Nucleus accumbens (tissue), 56 donors: ENCODE data around the gene SLC9A6.
A peak's percentile ranks its signal among the peaks of the same experiment; 100 is the strongest.

Source experiments
- DNase-seq, 56 donors: peaks; one replicate each; lab custom pipeline; 2025; lab: John Stamatoyannopoulos, UW

Gene SLC9A6

DNA sequence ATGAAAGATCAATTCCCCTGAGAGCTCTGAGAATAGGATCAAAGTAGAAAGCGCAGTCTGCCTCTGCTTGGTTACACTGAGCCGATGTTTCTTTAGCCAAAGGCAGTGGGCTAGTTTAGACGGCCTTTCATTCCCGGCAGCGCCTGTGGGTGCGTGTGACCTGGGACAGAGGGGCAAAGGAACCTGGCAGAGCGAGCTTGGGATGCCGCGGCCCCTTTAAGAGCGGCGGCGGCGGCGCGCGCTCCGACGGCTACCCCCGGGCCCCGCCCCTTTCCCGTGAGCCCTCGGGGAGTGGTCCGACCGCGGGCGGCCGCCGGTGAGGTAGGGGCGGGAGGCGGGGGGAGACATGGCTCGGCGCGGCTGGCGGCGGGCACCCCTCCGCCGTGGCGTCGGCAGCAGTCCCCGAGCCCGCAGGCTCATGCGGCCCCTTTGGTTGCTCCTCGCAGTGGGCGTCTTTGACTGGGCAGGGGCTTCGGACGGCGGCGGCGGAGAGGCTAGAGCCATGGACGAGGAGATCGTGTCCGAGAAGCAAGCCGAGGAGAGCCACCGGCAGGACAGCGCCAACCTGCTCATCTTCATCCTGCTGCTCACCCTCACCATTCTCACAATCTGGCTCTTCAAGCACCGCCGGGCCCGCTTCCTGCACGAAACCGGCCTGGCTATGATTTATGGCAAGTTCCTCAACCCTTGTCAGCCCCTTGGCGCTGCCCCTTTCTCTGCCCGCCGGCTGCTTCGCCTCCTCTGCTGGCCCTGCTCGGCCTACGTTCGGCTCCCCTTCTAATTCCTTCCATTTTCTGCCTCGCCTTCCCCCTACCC lies at the start of gene SLC9A6:
Gene SLC9A6 (plus strand): TSS at position 279 of the 816 bp plus-strand sequence. CDS start 224 bp downstream, at position 503.
- peak in 54 of 56 donors; percentile 5 to 81 (median 52) for DNase-seq

DNA sequence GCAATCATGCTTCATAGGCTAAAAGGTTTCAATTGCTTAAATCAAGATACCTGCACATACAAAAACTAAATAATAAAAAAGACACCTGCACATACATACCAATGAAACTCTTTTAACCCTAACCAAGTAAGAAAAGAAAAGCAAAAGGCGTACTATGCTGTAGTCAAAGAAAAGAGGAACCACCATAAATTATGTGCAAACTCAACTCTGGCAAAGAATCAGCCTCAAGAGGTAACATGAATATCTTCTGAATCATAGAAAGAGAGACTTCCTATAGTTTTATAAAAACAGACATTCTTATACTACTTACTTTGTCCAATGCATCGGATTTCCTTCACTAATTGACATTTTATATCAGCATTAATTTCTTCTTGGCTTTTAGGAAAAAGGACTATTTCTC lies 40.7 kb upstream of the SLC9A6 start:
- no peak for DNase-seq

DNA sequence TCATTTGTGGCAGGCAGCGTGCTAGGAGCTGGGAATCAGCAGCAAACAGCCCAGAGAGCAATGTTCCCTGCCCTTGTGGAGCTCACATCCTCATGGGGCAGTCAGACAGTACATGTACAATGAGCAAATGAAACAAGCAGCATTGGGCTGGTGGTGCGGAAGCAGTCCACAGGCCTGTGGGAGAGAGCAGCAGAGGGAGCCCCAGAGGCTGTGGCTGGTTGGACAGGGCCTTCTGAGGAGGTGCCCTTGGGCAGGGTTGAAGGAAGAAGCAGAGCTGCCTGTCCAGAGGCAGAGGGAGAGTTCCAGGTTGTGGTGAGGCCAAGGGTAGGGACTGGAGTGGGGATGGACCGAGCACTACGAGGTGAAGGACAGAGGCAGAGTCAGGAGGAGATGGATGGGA lies 33.9 kb upstream of the SLC9A6 start:
- DNase-seq, result no peak

DNA sequence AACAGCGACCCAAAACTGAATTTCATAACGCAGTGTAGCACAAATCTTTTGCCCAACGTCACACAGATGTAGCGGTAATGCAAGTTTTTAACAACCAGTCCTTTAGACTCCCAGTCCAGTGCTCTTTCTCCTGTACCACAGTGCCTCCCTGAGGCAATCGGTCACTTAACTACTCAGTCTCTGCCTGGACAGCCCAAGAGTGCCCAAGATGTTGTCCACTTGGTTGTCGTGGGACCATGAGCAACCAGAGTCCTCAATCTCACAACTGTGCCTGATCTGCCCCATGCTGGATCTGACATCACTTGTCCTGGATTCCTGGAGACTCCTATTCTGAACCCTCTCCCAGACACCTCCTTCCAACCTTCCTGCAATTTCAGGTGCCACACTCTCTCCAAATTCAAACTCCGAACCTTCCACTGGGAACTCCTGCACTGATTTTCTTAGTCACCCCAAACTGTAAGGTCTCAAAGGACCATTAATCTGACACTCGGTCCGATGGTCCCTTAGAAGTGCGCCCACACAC lies 12.1 kb upstream of the SLC9A6 start:
- DNase-seq, result peak in 19 of 56 donors; percentile 1 to 41 (median 12)

DNA sequence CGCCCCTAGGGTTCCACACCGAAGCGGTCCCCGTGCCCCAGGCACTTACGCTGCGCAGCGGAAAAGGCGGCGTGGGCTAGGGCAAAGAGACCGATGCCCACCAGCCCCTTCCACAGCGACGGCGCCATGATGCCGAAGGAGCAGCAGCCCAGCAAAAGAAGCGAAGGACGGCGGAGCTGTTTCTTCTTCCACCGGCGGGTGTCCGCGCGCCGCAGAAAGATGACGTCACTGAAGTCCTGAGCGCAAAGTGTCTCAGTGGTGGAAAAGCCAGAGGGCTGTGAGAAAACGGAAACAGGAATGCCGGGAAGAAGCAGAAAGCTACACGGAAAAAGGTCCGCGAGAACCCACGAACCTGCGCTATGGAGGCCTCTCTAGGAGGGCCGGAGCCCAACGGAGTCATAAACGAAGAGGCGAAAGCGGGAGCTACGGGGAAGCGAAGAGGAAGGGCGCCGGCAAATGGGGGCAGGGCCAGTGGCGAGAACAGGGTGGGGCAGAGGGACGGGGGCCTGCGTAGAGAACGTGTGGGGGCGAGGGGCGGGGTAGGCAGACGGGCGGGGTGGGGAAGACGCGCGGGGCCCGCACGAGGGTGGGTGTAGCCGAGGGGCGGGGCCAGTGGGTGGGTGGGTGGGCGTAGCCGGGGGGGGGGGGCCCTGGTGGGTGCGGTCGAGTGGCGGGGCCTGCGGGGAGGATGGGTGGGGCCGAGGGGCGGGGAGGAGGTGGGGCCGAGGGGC lies 11.5 kb upstream of the SLC9A6 start, which contains the start of gene MMGT1:
Gene MMGT1 (minus strand): TSS at position 441 of the 731 bp plus-strand sequence. CDS start 313 bp downstream, at position 128.
- peak in 55 of 56 donors; percentile 22 to 91 (median 82) for DNase-seq

DNA sequence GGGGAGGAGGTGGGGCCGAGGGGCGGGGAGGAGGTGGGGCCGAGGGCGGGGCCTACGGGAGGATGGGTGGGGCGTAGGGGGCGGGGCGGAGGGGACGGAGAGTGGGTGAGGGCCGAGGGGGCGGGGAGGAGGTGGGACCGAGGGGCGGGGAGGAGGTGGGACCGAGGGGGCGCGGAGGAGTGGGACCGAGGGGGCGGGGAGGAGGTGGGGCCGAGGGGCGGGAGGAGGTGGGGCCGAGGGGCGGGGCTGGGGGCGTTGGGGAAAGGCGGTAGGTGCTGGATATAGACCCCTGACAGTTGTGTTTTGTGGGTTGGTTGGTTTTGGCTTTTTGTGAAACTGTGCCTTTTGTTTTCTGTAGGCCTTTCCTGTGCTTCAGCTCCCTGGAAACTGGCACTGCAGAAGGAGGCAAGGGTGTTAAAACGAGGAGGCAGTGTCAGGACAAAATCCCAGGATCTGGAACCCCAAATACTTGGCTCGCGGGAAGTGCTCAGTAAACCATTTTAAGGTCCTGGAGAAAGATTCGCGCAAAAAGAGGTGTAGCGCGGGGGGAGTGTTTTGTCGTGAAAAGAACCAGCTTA lies 10.9 kb upstream of the SLC9A6 start:
- DNase-seq, result peak in 53 of 56 donors; percentile 17 to 91 (median 76)

DNA sequence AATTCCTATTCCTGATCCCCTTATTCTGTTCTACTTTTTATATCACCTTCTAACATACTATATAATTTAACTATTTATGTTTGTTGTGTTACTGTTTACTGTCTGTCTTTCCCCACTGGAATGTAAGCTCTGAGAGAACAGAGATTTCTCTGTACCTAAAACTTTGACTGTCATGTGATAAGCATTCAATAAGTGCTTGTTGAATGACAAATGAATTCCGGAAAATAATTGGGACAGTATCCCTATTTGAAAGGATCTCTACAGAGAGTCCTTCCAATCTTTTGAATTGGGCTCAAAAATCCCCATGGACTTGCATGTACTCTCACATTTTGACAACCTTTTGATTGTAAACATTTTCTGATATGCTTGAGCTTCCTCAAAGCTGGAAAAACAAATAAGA lies 9.8 kb upstream of the SLC9A6 start:
- no peak for DNase-seq

DNA sequence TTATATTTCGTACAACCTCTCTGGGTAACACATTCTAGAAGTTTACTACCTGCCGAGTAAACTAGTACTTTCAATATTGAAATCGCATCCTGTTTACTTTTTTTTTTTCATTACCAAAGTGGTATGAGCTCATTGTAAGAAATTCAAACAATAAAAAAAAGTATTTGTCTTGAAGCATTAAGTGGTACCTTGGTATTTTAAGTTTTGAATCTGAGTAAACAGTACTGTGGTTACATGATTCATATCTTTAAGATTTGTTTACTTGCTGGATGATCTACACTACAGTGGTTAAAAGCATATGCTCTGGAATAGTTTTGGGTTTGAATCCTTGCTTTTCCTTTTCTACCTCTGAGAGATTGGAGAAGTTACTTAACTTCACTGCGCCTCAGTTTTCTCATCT lies 7.6 kb upstream of the SLC9A6 start:
- no peak for DNase-seq

DNA sequence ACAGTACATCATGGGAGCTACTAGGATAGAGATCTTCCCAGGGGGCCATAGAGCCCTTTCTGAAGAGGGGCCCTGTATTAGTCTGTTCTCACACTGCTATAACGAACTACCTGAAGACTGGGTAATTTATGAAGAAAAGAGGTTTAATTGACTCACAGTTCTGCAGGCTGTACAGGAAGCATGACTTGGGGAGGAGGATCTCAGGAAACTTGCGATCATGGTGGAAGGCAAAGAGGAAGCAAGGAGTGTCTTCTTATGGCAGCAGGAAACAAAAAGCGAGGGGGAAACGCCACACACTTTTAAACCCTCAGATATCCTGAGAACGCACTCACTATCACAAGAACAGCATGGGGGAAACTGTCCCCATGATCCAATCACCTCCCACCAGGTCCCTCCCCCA lies 4.2 kb upstream of the SLC9A6 start:
- no peak for DNase-seq

DNA sequence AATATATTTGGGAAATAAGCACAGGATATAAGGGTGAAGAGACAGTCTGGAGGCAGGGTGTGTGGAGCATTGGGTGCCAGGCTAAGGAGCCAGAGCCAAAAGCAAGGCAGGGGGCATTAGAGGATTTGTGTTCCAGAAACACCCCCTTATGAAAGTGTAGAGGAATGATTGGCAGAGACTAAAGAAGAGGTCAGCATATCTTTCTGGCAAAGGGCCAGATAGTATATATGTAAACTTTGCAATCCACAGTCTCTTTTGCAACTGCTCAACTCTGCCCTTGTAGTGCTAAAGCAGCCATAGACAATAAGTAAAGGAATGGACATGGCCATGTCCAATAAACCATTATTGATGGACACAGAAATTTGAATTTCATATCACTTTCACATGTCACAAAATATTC lies 3.6 kb upstream of the SLC9A6 start:
- DNase-seq, result no peak

DNA sequence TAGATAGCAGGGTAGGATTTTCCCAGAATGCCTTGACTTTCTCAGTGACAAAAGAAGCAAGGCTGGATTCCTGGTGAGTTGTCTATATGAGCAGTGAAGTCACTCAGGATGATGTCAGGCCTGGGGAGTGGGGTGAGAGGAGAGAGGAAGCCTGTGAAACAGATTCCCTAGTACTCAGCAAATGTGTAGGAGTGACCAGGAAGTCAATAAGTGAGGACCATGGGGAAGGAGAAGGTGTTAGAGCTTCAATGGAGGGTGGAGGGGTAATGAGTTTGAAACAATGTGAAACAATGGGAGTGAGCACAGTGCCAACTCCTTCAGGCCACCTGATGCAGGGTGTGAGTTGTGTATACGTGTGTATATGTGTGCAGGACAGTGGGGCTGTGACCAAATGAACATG lies 2.4 kb upstream of the SLC9A6 start:
- no peak for DNase-seq

DNA sequence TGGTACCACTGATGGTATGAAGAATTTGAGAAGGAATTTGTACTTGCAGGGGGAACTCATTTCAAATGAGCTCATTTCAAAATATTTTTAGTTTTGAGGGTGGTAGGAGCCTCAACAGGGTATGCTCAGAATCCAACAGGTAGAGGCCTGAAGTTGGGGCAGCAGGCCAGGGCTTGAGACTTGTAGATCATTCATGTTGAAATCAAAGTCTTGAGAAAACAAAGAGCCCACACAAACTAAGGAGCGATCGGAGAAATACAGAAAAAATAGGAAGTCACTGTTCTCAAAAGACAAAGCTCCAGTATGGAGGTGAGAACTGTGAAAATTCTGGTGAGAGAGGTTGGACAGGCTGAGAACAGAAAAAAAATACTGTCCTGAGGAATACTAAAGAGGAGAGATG lies 979 bp upstream of the SLC9A6 start:
- DNase-seq, result peak in 2 of 56 donors; percentile 0

DNA sequence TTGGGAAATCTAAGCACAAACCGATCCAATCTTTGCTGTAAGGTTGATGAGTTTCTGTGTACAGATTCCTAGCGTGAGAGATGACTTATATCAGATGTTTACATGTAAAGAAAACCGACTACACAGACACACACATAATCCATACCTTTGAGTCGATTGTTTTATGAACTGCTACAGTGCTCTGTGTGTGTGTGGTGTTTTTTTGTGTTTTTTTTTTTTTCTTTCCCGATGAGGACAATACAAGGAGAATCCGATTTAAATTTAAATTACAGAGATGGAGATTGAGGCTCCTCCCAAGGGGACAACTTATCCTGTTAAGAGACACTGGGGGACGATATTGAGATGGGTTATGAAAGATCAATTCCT lies 461 bp upstream of the SLC9A6 start:
- no peak for DNase-seq

DNA sequence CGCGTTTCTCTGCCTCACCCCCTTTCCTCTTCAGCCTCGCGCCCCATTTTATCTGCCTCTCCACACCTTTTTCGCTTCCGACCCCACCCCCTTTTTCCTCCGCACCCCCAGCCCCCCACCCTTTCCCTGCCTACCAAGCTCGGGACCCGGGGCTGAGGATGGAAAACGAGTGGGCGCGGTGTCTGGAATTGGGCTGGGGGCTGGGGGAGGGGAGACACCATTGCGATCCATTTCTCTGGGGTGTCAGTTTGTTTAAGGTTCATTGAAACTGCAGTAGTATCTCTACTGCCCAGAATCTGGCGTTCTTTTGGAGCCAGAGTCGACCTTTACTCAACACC lies 707 bp downstream of the SLC9A6 start:
- peak in 7 of 56 donors; percentile 0 to 32 (median 18) for DNase-seq

DNA sequence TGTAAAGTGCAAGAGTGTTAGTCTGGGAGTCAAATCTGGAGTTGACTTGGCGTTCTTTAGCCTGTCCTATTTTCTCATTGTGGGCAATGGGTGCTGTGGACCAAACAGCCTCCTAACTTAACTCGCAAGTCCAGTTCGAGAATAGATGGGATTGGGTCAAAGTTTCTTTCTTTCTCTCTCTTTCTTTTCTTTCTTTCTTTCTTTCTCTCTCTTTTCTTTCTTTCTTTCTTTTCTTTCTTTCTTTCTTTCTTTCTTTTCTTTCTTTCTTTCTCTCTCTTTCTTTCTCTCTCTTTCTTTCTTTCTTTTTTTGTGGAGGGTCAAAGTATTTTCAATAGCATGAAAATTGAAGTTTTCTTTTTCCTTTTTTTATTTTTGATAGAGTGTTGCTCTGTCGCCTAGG lies 3.0 kb downstream of the SLC9A6 start:
- no peak for DNase-seq

DNA sequence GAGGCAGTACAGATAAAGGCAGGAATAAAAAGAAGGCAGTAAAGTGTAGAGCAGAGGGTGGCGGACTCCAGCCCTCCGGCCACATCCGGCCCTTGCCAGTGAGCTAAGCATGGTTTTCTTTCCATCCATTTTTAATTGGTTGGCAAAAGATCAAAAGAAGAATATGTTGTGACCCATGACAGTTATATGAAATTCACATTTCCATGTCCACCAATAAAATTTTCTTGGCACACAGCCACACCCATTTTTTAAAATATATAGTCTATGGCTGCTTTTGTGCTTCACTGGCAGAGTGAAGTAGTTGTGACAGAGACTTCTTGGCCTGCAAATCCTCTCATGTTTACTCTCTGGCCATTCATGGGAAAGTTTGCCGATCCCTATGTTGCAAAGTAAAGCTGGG lies 29.8 kb downstream of the SLC9A6 start:
- DNase-seq, result no peak

DNA sequence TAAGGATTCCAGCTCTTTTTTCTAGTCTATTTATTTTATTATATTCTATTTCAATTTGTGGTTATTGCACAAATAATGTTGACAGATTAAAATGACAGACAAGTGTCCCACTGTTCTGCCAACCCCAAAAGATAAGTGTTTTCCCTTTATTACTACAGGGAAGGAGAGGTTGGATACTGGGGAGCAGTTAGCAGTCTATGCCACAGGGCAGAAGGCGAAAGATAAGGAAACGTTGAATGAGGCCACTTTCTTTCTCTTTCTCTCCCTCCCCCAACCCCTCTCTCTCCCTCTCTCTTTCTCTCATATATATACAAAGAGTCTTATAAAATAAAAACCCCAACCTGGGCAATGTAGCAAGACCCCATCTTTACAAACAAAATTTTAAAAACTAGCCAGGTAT lies 31.6 kb downstream of the SLC9A6 start:
- no peak for DNase-seq

DNA sequence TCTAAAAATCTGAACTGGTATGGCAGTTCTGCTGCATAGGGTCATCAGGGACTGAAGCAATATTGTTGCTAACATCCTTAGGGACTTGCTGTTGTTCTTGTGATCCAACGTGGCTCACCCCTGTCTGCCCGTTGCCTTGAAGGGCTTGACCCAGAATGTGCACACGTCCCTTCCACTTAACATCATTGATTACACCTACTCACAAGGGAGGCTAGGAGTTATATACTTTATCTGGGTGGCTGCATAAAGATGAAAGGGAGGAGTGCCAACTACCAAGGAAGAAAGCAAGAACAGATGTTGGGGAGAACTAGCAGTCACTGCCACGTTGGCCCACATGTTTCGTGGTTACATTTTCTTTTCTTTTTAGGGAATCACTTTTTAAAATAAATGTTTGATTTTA lies 34.0 kb downstream of the SLC9A6 start:
- DNase-seq, result no peak

DNA sequence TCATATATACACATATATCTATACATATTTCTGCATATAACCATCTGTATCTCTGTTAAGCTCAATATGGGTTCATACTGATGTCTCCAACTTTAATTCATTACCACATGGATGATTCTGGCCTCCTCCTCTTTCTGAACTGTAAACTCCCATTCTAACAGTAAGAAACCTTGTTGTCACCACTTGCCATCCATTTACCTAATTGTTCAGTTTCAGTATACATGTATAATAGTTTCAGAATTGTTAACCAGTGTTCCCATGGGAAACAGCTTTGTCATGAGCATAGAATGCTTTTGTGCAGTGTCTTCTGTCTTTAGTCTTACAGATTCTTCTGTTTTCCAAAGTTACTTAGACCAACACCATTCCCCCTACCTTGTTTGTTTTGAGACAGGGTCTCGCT lies 35.9 kb downstream of the SLC9A6 start:
- DNase-seq, result no peak

DNA sequence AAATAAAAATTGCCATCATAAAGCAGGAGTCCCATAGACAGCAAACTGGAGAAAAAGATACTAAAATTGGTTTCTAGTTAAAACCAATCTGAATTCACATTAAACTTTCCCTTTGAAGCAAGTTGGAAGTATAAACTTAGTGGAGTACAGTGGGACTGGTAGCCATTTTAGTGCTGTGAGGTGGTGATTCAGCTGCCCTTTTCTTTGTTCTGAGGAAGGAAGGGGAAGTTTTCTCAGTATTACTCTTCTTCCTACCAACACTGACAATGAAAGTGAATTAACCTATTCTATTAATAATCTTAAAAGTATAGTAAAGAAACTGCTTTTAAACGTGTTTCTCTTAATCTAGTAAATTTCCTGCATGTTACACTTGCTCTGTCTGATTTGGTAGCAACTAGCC lies 36.7 kb downstream of the SLC9A6 start:
- DNase-seq, result no peak

DNA sequence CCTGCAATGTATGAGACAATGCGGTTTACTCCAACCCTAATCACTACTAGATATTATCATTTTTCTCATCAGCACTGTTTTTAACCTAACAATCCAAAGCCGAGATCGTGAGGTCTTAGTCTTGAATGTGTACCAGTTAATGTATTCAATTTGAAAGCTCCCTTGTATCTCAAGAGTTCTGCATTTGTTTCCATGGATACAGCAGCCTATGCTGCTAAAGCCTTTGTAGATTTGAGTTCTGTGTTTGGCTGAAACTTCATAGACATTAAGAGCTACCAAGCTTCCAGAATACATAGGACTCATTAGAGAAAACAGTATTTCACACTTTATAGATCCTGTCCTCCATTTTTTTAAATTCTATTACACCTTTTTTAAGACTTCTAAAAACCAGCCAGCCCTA lies 39.9 kb downstream of the SLC9A6 start:
- peak in 2 of 56 donors; percentile 1 for DNase-seq
